NCI-H1417 treated with DMSO at 0.1 percent for 48 hours (cell line): ENCODE measurements around the gene FBXW5.

Source experiments
- DNase-seq: peaks from one replicate; lab custom pipeline; 2025; lab: John Stamatoyannopoulos, UW

Gene FBXW5

GRCh38 chr9:136944519-136945332 lies at the start of gene FBXW5, which contains the start of gene C8G:
Gene FBXW5 (minus strand): TSS chr9:136944738. CDS start chr9:136944083, 655 bp downstream.
Gene C8G (plus strand): TSS chr9:136945243. CDS start chr9:136945321, 78 bp downstream.
- DNase-seq = peak; percentile 70

GRCh38 chr9:136992819-136993369 lies 48.4 kb upstream of the FBXW5 start:
- no peak for DNase-seq

DNA sequence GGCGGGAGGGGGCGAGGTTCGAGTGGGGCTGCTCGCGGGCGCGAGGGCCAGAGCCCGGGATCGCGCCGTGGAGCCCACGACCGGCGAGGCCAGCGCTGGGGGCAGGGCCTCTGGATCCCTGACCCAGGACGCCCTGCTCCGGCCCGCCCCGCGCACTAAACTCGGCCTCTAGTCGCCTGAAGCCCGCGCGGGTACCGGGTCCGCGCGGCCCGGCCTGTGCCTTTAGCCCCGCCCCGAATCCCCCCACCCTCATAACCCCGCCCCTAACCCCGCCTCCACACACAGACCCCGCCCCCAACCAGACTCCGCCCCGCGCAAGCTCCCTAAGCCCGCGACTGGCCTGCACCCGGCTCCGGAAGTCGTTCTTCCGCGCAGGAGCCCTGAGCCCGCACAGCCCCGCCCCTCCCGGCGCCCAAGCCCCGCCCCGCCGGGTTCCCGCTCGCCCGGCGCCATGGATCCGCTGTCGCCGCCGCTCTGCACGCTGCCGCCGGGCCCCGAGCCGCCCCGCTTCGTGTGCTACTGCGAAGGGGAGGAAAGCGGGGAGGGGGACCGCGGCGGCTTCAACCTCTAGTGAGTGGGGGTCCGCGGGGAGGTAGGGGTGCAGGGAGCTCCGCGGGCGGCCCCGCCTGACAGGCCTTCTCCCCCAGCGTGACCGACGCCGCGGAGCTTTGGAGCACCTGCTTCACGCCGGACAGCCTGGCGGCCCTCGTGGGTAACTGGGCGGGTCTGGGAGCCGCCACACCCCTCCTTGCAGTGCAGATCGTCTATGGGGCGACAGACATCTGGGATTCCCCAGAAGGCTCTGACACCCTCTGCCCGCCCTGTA lies 47.7 kb upstream of the FBXW5 start, which contains the start of gene PAXX:
PAXX (plus strand) TSS at position 430 of the 826 bp plus-strand sequence; CDS start at position 452, 22 bp downstream.
- DNase-seq = no peak

DNA sequence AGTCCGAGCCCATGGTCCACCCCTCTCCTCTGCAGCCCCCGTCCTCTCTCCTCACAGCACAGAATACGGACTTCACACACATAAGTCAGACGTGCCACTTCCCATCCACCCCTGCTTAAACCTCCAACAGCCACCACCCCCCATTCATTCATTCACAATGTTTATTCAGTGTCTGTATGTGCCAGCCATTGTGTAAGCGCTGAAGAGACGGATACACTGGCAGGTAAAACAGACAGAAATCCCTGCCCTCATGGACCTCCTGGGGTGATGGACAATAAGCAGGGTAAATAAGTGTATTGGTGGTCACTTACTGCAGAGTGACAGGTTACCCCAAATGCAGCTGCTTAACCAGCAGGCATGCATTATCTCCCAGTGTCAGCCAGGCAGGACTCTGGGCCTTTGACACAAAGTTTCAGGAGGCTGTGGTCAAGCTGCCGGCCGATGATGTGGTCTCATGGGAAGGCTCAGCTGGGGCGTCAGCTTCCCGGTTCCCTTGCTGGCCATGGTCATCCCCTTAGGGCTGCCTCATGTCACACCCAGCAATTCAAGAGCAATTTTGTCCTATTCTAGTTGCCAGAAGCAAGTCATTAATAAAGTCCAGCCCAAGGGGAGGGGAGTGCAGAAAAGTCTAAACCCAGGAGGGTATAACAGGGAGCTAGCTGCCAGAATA lies 45.8 kb upstream of the FBXW5 start:
- no peak for DNase-seq

DNA sequence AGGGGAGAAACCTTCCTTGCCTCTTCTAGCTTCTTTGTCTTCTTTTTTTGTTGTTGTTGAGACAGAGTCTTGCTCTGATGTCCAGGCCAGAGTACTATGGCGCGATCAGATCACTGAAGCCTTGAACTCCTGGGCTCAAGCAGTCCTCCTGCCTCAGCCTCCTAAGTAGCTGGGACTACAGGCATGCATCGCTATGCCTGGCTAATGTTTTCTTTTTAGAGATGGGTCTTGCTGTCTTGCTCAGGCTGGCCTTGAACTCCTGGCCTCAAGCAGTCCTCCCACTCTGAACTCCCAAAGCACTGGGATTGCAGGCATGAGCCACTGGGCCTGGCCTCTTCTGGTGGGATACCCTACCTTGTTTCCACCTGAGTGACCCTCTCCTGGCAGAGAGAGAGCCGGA lies 44.3 kb upstream of the FBXW5 start:
- DNase-seq = no peak

GRCh38 chr9:136985853-136986252 lies 41.3 kb upstream of the FBXW5 start:
- DNase-seq = no peak

- DNase-seq = no peak
Observed at GRCh38 chr9:136985027-136985602, 40.6 kb upstream of the FBXW5 start.

- DNase-seq = no peak
Observed at GRCh38 chr9:136984464-136985026, 40.0 kb upstream of the FBXW5 start.

DNA sequence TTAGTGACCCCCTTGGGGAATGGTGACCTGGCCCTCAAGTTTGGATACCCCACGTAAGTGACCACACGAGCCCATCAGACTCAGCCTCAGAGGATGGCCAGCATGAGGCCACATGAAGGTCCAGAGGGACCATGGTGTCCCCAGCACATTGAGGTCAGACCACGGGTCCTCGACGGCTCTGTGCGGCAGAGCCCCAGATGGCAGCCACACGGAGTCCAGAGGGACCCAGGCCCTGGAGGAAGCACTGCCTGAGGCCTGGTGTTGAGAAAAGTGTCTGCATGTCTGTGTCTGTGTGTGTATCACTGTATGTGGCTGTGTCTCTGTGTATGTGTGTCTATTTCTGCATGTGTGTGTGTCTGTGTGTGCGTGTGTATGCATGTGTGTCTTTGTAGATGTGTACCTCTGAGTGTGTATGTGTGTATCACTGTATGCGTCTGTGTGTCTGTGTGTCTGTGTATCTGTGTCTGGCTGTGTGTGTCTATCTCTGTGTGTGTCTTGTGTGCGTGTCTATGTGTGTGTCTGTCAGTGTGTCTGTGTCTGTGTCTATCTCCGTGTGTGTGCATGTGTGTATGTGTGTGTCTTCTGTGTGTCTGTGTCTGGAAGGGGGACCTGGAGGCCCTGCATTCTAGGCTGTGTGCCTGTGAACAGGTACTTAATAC lies 39.2 kb upstream of the FBXW5 start:
- DNase-seq = no peak

DNA sequence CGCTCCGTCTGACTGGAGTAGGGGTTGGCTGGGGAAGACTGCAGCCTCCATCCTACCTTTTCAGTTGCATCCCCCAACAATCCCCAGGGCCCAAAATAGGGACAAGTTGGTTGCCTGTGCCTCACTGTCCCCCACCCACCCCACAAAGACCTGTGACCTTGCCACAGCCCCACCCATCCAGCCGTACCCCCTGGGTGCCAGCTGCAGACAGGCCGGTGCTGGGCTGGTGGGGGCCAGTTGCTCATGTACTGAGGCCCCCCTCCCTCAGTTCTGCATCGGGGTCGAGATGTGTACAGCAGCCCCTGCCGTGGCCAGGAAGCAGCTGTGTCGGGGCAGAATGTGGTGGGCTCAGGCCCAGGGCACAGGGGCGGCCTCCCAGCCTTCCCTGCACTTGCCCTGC lies 38.6 kb upstream of the FBXW5 start:
- DNase-seq = no peak

DNA sequence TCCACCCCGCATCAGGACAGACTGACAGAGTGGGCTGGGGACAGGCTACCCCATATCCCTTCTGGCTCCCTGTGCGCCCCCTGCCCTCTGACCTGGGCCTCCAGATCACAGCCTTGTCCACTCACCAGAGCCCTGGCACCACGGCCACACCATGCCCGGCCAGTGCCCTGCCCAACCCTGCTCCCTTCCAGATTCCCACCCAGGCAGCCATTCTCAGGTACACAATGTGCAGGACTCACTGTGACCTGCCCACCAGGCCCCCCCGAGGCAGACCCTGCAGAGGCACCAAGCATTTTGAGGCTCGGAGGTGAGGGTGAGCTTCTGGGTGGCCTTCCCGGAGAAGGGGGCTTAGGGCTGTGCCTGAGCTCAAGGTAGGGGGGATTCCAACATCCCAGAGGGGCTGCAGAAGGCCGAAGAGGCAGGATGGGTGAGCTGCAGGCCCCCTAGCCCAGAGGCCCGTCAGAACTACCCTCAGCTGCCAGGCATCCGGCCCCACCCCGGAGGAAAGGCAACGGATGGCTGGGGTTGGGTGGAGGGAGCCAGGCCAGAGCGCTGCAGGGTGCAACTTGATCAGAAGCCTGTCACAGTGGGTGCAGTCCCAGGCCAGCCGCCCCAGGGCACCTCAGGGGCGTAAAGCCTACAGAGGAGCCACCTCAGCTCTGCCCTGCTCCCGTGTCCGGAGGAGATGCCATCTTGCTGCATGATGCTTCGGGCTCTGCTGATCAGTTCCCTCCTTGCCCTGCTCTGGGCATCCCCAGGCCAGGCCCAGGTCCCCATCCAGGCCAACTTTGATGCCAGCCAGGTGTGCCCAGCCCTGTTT lies 37.9 kb upstream of the FBXW5 start, which contains the start of gene LCNL1:
LCNL1 (plus strand) TSS at position 762 of the 820 bp plus-strand sequence. CDS start 594 bp downstream, outside the sequence.
- no peak for DNase-seq

- no peak for DNase-seq
Observed at GRCh38 chr9:136981588-136982231, 37.2 kb upstream of the FBXW5 start.

- DNase-seq = no peak
Observed at GRCh38 chr9:136980669-136981478, 36.3 kb upstream of the FBXW5 start.

GRCh38 chr9:136979769-136980587 lies 35.4 kb upstream of the FBXW5 start:
- DNase-seq = no peak

DNA sequence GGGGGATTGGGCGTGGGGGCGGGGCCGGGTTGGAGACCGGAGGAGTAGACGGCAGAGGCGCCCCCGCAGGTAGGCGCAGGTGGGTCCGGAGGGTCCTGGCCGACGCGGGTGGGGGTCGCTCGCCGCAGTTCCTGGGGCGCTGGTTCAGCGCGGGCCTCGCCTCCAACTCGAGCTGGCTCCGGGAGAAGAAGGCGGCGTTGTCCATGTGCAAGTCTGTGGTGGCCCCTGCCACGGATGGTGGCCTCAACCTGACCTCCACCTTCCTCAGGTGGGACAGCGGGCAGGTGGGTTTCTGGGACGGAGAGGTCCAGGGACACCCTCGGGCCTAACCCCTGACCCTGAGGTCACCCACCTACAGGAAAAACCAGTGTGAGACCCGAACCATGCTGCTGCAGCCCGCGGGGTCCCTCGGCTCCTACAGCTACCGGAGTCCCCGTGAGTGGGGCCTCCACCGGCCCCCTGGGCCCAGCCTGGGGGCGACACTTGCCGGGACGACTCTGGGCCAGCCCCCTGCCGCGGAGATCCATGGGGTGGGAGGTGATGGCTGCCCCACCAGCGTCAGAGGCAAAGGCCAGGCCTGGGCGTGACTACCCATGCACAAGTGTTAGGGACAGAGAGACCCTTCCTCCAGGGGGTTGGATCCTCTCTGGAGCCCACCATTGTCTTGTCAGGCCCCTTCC lies 34.5 kb upstream of the FBXW5 start:
- no peak for DNase-seq

DNA sequence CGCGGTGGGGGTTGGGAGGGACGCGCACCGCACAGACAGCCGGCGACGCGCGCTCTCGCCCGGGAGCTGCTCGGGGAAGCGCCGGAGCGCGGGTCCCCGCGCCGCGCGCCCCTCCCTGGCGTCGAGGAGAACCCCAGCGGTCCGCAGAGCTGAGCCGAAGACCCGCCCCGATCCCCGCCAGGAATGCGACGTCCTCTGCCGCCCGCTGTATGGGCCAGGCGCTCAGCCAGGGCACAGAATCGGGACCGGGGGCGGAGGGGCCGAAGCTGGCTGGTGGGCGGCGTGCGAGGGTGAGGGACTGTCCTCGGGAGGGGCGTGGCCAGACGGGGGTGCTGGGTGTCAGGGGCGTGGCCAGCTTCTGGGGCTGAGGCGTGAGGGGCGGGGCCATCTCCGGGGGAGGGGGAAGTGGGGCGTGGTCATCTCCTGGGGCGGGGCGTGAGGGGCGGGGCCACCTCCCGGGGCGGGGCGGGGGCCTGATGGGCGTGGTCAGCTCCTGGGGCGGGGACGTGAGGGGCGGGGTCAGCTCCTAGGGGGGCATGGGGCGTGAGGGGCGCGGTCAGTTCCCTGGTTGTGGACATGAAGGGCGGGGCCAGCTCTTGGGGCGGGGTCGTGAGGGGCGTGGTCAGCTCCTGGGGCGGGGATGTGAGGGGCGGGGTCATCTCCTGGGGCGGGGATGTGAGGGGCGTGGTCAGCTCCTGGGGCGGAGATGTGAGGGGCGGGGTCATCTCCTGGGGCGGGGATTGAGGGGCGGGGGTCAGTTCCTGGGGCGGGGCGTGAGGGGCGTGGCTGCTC lies 33.7 kb upstream of the FBXW5 start:
- no peak for DNase-seq
